HEK293 (cell line): Measurements from ENCODE around the gene CEP350.
A peak's percentile ranks its signal among the peaks of the same experiment; 100 is the strongest.

Experiments used
- GLI2 ChIP-seq: fragments of 450-650 bp; formaldehyde crosslinking; IDR thresholded peaks from 2 replicates; pipeline ENCODE4; 2017; ENCODE audit warnings: missing biosample characterization, missing genetic modification characterization, low read depth, borderline replicate concordance
- KLF8 ChIP-seq: fragments of 450-650 bp; formaldehyde crosslinking; IDR thresholded peaks from 2 replicates; pipeline ENCODE4 v1.5.1; 2016; ENCODE audit warnings: missing biosample characterization, missing genetic modification characterization
- MZF1 ChIP-seq: fragments of 450-650 bp; formaldehyde crosslinking; IDR thresholded peaks from 2 replicates; pipeline ENCODE4 v1.5.1; 2017; ENCODE audit warnings: missing biosample characterization, missing genetic modification characterization, borderline replicate concordance
- OSR2 ChIP-seq: fragments of 450-650 bp; formaldehyde crosslinking; IDR thresholded peaks from 2 replicates; pipeline ENCODE4 v1.5.1; 2016; ENCODE audit warnings: missing biosample characterization, missing genetic modification characterization
- SP7 ChIP-seq: fragments of 450-650 bp; formaldehyde crosslinking; IDR thresholded peaks from 2 replicates; pipeline ENCODE4 v1.5.1; 2016; ENCODE audit warnings: missing biosample characterization, missing genetic modification characterization
- TCF7L2 ChIP-seq: IDR thresholded peaks from 2 replicates; pipeline ENCODE4 v1.6.1; 2011; ENCODE audit warnings: low read depth, mild to moderate bottlenecking, inconsistent platforms, low read length, moderate library complexity, borderline replicate concordance
- ZFP41 ChIP-seq: fragments of 450-650 bp; formaldehyde crosslinking; IDR thresholded peaks from 2 replicates; pipeline ENCODE4 v1.5.1; 2016; ENCODE audit warnings: missing biosample characterization, missing genetic modification characterization, borderline replicate concordance
- ZNF112 ChIP-seq: fragments of 450-650 bp; formaldehyde crosslinking; IDR thresholded peaks from 2 replicates; pipeline ENCODE4 v1.5.0; 2017; ENCODE audit warnings: missing biosample characterization, missing genetic modification characterization
- ZNF121 ChIP-seq: fragments of 450-650 bp; formaldehyde crosslinking; IDR thresholded peaks from 2 replicates; pipeline ENCODE4 v1.5.1; 2016; ENCODE audit warnings: missing biosample characterization, missing genetic modification characterization
- ZNF157 ChIP-seq: fragments of 450-650 bp; formaldehyde crosslinking; IDR thresholded peaks from 2 replicates; pipeline ENCODE4 v1.5.1; 2016; ENCODE audit warnings: missing biosample characterization, missing genetic modification characterization
- ZNF24 ChIP-seq: fragments of 450-650 bp; formaldehyde crosslinking; IDR thresholded peaks from 2 replicates; pipeline ENCODE4 v1.5.1; 2016; ENCODE audit warnings: missing biosample characterization, missing genetic modification characterization
- ZNF324 ChIP-seq: fragments of 450-650 bp; formaldehyde crosslinking; IDR thresholded peaks from 2 replicates; pipeline ENCODE4 v1.5.1; 2016; ENCODE audit warnings: missing biosample characterization, missing genetic modification characterization
- ZNF391 ChIP-seq: fragments of 450-650 bp; formaldehyde crosslinking; IDR thresholded peaks from 2 replicates; pipeline ENCODE4 v1.5.1; 2016; ENCODE audit warnings: low read depth, missing biosample characterization, missing genetic modification characterization, borderline replicate concordance
- ZNF600 ChIP-seq: fragments of 450-650 bp; formaldehyde crosslinking; IDR thresholded peaks from 2 replicates; pipeline ENCODE4 v1.5.1; 2016; ENCODE audit warnings: missing biosample characterization, missing genetic modification characterization
- ZNF624 ChIP-seq: fragments of 450-650 bp; formaldehyde crosslinking; IDR thresholded peaks from 2 replicates; pipeline ENCODE4 v1.5.1; 2017; ENCODE audit warnings: missing biosample characterization, missing genetic modification characterization
- ZNF654 ChIP-seq: fragments of 450-650 bp; formaldehyde crosslinking; IDR thresholded peaks from 2 replicates; pipeline ENCODE4 v1.5.1; 2016; ENCODE audit warnings: low read depth, missing biosample characterization, missing genetic modification characterization
- ZNF660 ChIP-seq: fragments of 450-650 bp; IDR thresholded peaks from 2 replicates; pipeline ENCODE4 v1.5.1; 2018; ENCODE audit warnings: missing biosample characterization, mild to moderate bottlenecking, missing genetic modification characterization
- ZNF785 ChIP-seq: fragments of 450-650 bp; formaldehyde crosslinking; IDR thresholded peaks from 2 replicates; pipeline ENCODE4 v1.5.1; 2016; ENCODE audit warnings: missing biosample characterization, missing genetic modification characterization
- TF ChIP-seq, protein P1 (sequence below): fragments of 450-650 bp; formaldehyde crosslinking; IDR thresholded peaks from 2 replicates; pipeline ENCODE4 v1.5.1; 2016; ENCODE audit warnings: missing biosample characterization, missing genetic modification characterization
- TF ChIP-seq, protein P2 (sequence below): fragments of 450-650 bp; formaldehyde crosslinking; conservative IDR thresholded peaks from 2 replicates; pipeline ENCODE4 v1.5.1; 2016; ENCODE audit warnings: low read depth, missing biosample characterization, missing genetic modification characterization
- TF ChIP-seq, protein P3 (sequence below): fragments of 450-650 bp; formaldehyde crosslinking; IDR thresholded peaks from 2 replicates; pipeline ENCODE4 v1.5.1; 2016; ENCODE audit warnings: missing biosample characterization, missing genetic modification characterization
- TF ChIP-seq, protein P4 (sequence below): fragments of 450-650 bp; formaldehyde crosslinking; IDR thresholded peaks from 2 replicates; pipeline ENCODE4 v1.5.1; 2016; ENCODE audit warnings: missing biosample characterization, missing genetic modification characterization, borderline replicate concordance

Gene CEP350

DNA sequence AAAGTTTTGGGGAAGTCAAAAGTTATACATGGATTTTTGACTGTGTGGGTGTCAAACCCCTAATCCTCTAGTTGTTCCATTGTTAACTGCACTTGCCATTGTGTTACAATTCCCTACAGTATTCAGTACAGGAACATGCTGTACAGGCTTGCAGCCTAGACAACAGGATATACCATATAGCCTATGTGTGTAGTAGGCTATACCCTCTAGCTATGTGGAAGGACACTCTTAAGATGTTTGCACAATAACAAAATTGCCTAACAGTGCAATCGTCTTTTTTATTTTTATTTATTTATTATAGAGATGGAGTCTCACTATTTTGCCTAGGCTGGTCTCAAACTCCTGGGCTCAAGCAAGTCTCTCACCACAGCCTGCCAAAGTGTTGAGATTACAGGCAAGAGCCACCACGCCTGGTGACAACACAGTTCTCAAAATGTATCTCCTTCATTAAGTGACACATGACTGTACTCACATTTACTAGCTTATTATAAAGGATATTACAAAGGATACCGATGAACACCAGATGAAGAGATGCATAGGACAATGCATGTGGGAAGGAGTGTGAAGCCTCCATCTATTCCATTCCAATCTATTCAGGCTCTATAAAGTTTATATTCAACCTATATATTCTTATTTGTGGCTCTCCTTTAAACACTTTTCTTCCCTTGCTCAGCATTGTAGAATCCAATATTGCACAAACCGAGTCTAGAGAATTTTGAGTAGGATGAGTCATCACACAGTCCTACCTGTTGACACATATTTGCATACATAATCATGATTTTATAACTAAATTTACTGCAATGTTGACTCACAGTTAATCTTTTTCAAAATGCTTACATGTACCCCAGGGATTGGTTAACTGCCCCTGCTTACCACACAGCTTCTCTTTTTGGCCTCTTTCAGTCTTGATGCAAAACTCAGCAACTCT lies 28.4 kb upstream of the CEP350 start (continued):
- TF ChIP-seq KLF8 (tag by site-specific recombination) (0 out of 2 replicates have a peak, but pooled peaks have one; percentile 55), ZFP41 (no peak), OSR2 (tag by site-specific recombination) (peak; percentile 83), ZNF391 (no peak), GLI2 (no peak), ZNF785 (no peak), ZNF24 (tag by site-specific recombination) (peak; percentile 21; the same call in 1 of the 2 replicates), ZNF121 (no peak), MZF1 (tag by site-specific recombination) (no peak), ZNF324 (tag by site-specific recombination) (no peak), ZNF600 (tag by site-specific recombination) (no peak), SP7 (tag by site-specific recombination) (0 out of 2 replicates have a peak, but pooled peaks have one; percentile 46), ZNF157 (no peak), ZNF112 (tag by site-specific recombination) (no peak), ZNF624 (tag by site-specific recombination) (no peak), TCF7L2 (no peak), ZNF654 (tag by site-specific recombination) (no peak; the same call in 1 of the 2 replicates), ZNF660 (tag by site-specific recombination) (no peak)
- TF ChIP-seq, protein P1, sequence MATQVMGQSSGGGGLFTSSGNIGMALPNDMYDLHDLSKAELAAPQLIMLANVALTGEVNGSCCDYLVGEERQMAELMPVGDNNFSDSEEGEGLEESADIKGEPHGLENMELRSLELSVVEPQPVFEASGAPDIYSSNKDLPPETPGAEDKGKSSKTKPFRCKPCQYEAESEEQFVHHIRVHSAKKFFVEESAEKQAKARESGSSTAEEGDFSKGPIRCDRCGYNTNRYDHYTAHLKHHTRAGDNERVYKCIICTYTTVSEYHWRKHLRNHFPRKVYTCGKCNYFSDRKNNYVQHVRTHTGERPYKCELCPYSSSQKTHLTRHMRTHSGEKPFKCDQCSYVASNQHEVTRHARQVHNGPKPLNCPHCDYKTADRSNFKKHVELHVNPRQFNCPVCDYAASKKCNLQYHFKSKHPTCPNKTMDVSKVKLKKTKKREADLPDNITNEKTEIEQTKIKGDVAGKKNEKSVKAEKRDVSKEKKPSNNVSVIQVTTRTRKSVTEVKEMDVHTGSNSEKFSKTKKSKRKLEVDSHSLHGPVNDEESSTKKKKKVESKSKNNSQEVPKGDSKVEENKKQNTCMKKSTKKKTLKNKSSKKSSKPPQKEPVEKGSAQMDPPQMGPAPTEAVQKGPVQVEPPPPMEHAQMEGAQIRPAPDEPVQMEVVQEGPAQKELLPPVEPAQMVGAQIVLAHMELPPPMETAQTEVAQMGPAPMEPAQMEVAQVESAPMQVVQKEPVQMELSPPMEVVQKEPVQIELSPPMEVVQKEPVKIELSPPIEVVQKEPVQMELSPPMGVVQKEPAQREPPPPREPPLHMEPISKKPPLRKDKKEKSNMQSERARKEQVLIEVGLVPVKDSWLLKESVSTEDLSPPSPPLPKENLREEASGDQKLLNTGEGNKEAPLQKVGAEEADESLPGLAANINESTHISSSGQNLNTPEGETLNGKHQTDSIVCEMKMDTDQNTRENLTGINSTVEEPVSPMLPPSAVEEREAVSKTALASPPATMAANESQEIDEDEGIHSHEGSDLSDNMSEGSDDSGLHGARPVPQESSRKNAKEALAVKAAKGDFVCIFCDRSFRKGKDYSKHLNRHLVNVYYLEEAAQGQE (tag by site-specific recombination) = no peak
- TF ChIP-seq, protein P2, sequence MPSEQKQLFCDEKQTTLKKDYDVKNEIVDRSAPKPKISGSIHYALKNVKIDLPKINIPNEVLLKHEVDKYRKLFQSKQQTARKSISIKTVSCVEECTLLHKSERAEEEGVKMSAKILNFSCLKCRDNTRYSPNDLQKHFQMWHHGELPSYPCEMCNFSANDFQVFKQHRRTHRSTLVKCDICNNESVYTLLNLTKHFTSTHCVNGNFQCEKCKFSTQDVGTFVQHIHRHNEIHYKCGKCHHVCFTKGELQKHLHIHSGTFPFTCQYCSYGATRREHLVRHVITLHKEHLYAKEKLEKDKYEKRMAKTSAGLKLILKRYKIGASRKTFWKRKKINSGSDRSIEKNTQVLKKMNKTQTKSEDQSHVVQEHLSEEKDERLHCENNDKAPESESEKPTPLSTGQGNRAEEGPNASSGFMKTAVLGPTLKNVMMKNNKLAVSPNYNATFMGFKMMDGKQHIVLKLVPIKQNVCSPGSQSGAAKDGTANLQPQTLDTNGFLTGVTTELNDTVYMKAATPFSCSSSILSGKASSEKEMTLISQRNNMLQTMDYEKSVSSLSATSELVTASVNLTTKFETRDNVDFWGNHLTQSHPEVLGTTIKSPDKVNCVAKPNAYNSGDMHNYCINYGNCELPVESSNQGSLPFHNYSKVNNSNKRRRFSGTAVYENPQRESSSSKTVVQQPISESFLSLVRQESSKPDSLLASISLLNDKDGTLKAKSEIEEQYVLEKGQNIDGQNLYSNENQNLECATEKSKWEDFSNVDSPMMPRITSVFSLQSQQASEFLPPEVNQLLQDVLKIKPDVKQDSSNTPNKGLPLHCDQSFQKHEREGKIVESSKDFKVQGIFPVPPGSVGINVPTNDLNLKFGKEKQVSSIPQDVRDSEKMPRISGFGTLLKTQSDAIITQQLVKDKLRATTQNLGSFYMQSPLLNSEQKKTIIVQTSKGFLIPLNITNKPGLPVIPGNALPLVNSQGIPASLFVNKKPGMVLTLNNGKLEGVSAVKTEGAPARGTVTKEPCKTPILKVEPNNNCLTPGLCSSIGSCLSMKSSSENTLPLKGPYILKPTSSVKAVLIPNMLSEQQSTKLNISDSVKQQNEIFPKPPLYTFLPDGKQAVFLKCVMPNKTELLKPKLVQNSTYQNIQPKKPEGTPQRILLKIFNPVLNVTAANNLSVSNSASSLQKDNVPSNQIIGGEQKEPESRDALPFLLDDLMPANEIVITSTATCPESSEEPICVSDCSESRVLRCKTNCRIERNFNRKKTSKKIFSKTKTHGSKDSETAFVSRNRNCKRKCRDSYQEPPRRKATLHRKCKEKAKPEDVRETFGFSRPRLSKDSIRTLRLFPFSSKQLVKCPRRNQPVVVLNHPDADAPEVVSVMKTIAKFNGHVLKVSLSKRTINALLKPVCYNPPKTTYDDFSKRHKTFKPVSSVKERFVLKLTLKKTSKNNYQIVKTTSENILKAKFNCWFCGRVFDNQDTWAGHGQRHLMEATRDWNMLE (tag by site-specific recombination) = no peak
- TF ChIP-seq, protein P3, sequence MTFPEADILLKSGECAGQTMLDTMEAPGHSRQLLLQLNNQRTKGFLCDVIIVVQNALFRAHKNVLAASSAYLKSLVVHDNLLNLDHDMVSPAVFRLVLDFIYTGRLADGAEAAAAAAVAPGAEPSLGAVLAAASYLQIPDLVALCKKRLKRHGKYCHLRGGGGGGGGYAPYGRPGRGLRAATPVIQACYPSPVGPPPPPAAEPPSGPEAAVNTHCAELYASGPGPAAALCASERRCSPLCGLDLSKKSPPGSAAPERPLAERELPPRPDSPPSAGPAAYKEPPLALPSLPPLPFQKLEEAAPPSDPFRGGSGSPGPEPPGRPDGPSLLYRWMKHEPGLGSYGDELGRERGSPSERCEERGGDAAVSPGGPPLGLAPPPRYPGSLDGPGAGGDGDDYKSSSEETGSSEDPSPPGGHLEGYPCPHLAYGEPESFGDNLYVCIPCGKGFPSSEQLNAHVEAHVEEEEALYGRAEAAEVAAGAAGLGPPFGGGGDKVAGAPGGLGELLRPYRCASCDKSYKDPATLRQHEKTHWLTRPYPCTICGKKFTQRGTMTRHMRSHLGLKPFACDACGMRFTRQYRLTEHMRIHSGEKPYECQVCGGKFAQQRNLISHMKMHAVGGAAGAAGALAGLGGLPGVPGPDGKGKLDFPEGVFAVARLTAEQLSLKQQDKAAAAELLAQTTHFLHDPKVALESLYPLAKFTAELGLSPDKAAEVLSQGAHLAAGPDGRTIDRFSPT (tag by site-specific recombination) = peak; percentile 83
- TF ChIP-seq, protein P4, sequence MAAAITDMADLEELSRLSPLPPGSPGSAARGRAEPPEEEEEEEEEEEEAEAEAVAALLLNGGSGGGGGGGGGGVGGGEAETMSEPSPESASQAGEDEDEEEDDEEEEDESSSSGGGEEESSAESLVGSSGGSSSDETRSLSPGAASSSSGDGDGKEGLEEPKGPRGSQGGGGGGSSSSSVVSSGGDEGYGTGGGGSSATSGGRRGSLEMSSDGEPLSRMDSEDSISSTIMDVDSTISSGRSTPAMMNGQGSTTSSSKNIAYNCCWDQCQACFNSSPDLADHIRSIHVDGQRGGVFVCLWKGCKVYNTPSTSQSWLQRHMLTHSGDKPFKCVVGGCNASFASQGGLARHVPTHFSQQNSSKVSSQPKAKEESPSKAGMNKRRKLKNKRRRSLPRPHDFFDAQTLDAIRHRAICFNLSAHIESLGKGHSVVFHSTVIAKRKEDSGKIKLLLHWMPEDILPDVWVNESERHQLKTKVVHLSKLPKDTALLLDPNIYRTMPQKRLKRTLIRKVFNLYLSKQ (tag by site-specific recombination) = no peak
- TF ChIP-seq, all 188 proteins: peak for 18
